Body of pancreas (tissue), 4 donors: ENCODE data around the gene SLC30A1.

ENCODE experiments used
- POLR2A ChIP-seq, 3 donors: fragments of 450-650 bp; IDR thresholded peaks; one replicate each; pipeline ENCODE4 v1.6.1; 2016; ENCODE audit warnings: antibody characterized with exemption in 3 of 3, mild to moderate bottlenecking in 2 of 3
- TF ChIP-seq, protein P1 (sequence below), 7 experiments: fragments of 450-650 bp in 4 of 7; fragments of 200-600 bp in 3 of 7; sonication (generic) in 3 of 7; IDR thresholded peaks; one replicate each; pipeline ENCODE4 v1.5.1; 2016 to 2019; ENCODE audit warnings: antibody characterized with exemption in 7 of 7

DNA sequence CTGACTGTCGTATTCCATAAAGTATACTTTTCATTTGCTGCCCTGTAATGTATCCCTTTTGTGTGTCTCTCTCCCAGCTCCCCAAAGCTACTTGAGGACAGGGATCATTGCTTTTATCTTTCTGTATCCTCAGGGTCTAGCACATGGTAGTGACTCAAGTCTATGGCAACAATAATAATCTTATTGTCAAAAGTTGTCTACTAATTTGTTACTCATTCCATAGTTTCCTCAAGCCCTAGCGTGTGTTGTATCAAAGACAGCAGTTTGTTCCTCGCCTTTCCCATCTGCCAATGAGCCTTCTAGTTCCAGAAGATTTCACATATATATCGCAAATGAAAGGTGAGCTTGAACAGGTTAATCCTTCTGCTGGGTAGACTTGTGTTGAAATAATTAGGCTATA lies 9.8 kb upstream of the SLC30A1 start:
- TF ChIP-seq, protein P1, sequence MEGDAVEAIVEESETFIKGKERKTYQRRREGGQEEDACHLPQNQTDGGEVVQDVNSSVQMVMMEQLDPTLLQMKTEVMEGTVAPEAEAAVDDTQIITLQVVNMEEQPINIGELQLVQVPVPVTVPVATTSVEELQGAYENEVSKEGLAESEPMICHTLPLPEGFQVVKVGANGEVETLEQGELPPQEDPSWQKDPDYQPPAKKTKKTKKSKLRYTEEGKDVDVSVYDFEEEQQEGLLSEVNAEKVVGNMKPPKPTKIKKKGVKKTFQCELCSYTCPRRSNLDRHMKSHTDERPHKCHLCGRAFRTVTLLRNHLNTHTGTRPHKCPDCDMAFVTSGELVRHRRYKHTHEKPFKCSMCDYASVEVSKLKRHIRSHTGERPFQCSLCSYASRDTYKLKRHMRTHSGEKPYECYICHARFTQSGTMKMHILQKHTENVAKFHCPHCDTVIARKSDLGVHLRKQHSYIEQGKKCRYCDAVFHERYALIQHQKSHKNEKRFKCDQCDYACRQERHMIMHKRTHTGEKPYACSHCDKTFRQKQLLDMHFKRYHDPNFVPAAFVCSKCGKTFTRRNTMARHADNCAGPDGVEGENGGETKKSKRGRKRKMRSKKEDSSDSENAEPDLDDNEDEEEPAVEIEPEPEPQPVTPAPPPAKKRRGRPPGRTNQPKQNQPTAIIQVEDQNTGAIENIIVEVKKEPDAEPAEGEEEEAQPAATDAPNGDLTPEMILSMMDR (IDR thresholded peaks at IDR 0.05): no peak
- TF ChIP-seq POLR2A (IDR thresholded peaks at IDR 0.05): no peak
